C4-2B (cell line): ENCODE measurements around the gene SPRR3.
"Not testable (repeated sequence)": the region's sequence is repeated elsewhere in the genome, so short reads cannot be mapped to it uniquely, and the experiment has no call there.

Experiments used
- H3K27ac ChIP-seq: fragments of 450-650 bp; 2 replicates; pipeline ENCODE4 v1.5.1; 2017
- ZFX ChIP-seq: fragments of 450-650 bp; IDR thresholded peaks from 2 replicates; pipeline ENCODE4 v1.6.1; 2017
- TF ChIP-seq, protein P1 (sequence below): fragments of 450-650 bp; conservative IDR thresholded peaks from 2 replicates; pipeline ENCODE4 v1.5.1; 2017; ENCODE audit warnings: mild to moderate bottlenecking

The SPRR3 gene

DNA sequence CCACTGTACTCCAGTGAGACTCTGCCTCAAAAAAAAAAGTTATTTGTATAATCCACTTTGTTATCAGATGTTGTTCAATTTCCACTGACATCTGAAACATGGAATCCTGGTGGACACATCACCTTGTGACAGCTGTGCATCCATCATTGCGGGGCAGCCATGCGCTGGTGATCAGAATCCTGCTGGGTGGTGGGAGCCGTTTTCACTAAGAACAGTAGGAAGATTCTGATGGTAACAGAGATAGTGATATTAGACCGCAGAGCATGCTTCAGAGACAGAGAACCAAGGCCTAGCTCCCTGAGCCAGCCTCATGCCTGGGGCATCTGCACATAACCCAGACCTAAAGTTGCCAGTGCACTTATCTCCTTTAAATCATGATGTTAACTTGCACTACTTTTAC lies 3.1 kb upstream of the SPRR3 start:
- no peak for TF ChIP-seq ZFX
- TF ChIP-seq, protein P1, sequence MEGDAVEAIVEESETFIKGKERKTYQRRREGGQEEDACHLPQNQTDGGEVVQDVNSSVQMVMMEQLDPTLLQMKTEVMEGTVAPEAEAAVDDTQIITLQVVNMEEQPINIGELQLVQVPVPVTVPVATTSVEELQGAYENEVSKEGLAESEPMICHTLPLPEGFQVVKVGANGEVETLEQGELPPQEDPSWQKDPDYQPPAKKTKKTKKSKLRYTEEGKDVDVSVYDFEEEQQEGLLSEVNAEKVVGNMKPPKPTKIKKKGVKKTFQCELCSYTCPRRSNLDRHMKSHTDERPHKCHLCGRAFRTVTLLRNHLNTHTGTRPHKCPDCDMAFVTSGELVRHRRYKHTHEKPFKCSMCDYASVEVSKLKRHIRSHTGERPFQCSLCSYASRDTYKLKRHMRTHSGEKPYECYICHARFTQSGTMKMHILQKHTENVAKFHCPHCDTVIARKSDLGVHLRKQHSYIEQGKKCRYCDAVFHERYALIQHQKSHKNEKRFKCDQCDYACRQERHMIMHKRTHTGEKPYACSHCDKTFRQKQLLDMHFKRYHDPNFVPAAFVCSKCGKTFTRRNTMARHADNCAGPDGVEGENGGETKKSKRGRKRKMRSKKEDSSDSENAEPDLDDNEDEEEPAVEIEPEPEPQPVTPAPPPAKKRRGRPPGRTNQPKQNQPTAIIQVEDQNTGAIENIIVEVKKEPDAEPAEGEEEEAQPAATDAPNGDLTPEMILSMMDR = no peak
- peak overlapping the region; percentile 24 for H3K27ac ChIP-seq

DNA sequence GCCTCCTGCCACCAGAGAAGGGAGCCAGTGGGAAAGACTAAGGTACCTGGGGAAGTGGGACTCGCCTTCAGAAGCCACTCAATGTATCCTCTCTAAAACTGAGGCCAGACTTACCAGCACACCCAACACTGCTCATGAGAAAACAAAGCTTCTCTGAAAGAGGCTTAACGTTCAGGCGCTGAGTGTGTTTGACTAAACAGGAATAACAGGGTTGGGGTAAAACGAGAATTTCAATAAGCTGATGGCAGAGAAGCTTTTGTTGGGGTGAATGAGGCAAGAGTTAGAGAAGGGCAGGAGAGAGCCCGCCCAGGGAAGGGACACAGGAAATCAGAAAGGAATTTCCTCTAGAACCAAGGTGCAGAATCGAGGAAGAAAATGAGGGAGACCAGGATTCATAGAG lies 1.7 kb upstream of the SPRR3 start:
- H3K27ac ChIP-seq = no peak overlapping the region
- no peak for TF ChIP-seq ZFX
- TF ChIP-seq, protein P1 = no peak

DNA sequence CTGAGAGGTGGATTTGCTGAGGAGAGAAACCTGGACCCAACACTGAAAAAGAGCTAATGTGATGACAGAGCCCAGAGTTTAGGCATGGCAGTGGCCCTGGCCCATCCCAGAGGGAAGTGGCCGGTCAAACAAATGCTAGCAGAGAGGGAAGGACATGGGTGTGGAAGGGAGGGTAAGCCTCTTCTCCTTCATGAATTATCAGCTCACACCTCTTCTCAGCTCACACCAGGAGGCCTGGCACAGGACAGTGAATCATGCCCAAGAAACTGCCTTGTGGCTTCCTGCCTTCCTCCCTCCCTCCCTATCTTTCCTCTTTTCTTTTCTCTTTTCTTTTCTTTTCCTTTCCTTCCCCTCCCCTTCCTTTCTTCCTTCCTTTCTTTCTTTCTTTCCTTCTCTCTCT lies 1.3 kb upstream of the SPRR3 start:
- H3K27ac ChIP-seq = no peak overlapping the region
- TF ChIP-seq, protein P1 = no peak
- TF ChIP-seq ZFX = no peak

DNA sequence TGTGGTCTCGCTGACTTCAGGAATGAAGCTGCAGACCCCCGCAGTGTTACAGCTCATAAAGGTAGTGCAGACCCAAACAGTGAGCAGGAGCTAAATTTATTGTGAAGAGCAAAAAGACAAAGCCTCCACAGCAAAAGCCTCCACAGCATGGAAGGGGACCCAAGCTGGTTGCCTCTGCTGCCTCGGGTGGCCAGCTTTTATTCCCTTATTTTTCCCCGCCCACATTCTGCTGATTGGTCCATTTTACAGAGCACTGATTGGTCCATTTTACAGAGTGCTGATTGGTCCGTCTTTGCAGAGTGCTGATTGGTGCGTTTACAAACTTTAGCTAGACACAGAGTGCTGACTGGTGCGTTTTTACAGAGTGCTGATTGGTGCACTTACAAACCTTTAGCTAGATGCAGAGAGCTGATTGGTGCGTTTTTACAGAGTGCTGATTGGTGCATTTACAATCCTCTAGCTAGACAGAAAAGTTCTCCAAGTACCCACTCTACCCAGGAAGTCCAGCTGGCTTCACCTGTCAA lies 9.7 kb downstream of the SPRR3 start:
- not testable (repeated sequence) for H3K27ac ChIP-seq

DNA sequence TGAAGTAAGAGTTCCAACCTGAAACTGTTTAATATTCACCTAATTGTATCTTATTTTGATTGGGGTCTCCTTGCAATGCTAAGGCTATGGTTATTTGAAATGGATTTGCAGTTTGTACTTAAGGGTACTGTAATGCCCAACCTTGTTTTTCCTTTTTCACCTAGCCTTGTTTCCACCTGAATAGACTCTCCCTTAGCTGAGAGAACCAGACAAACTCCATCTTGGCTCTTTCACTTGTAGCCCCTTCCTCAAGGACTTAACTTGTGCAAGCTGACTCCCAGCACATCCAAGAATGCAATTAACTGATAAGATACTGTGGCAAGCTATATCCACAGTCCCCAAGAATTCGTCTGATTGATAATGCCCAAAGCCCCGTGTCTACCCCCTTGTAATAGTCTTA lies 20.3 kb downstream of the SPRR3 start:
- H3K27ac ChIP-seq = not testable (repeated sequence)

DNA sequence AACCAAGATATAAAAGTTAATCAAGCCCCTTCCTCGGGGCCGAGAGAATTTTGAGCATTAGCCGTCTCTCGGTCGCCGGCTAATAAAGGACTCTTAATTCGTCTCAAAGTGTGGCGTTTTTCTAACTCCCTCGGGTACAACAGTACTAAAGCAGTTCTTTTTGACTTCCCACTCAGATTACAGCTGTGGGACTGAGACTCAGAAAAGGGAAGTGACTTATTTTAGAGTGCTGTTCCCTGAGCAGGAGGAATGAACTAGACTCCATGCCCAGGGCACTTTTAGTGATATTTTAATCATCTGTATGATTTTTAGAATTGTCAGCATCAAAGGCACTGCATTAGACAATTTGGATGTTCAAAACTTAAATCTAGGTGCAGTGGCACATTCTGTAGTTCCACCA lies 20.8 kb downstream of the SPRR3 start:
- not testable (repeated sequence) for H3K27ac ChIP-seq

DNA sequence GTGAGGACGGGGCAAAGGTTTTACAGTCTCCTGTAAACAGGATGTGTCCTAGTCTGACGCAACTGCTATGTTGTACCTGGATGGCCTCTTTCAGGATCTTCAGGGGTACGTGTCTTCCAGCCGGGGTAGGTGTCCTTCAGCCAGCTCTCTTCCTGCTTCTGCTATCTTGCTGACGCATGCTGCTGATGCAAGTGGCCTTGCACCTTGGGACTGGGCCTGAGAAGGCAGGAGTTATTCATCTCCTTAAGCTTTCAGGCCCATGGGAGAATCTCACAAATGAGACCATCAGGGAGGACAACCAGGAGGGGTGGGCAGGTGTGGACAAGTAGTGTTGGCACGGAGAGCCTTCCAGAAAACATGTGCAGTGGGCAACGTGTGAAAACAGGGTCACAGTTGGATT lies 21.6 kb downstream of the SPRR3 start:
- H3K27ac ChIP-seq = no peak overlapping the region
- no peak for TF ChIP-seq ZFX
- TF ChIP-seq, protein P1 = no peak

DNA sequence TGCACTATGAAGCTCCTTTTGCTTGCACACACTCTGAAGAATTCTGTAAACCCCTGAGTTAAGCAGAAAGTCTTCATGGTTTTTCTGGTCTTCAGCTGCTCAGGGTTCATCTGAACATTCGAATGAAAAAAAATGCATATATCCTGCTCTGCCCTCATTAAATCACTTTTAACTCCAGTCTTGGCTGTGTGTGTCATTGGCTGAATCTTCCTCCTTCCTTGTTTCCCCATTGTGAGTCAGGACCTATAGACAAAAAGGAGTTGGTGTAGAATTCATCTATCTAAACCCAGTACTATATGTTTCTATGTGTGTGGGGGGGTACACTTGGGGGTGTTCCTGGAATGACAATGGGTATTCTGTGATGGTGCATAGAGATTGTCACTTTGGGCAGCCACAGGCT lies 22.9 kb downstream of the SPRR3 start:
- no peak overlapping the region for H3K27ac ChIP-seq
- TF ChIP-seq ZFX = no peak
- TF ChIP-seq, protein P1 = no peak

DNA sequence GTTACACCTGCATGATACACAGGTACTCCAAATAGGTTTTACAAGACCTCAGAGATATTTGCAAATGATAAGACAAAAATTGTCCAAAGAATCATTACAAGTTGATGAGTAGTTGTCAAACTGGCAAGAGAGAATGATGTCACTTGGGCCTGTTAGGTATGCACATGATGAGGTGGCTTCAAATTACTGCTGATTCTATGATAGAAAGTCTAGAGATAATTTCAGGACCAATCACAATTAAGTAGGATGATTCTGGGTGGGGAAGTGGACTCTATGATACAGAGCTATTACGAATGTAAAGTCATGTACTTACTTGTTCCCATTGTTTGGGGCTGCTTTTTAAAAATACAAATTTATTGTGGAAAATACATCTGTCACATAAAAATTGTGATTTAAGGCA lies 24.2 kb downstream of the SPRR3 start:
- no peak overlapping the region for H3K27ac ChIP-seq
- TF ChIP-seq, protein P1 = no peak
- no peak for TF ChIP-seq ZFX
